Measurements from ENCODE around the gene THOC6. TPM values are rescaled to one million over a fixed set of nuclear protein-coding genes. Genes with fewer than 3 reads are reported as not detected.

THOC6 gene
- total RNA-seq, 1 experiment from 2014 or later: 76.5 TPM

GRCh38 chr16:2976673-2977072, 47.2 kb upstream of the THOC6 start (continued):
- TF ChIP-seq AFF4 (CRISPR knock-in tag; IDR thresholded peaks at IDR 0.05; ENCODE audit: borderline replicate concordance): no peak
- TF ChIP-seq MYBL2 (CRISPR knock-in tag; IDR thresholded peaks at IDR 0.05): no peak
- no peak for TF ChIP-seq ZNF232 (CRISPR knock-in tag; IDR thresholded peaks at IDR 0.05)
- TF ChIP-seq ZNF425 (CRISPR knock-in tag; conservative IDR thresholded peaks at IDR 0.05): no peak
- TF ChIP-seq ZBTB43 (CRISPR knock-in tag; IDR thresholded peaks at IDR 0.05): no peak
- TF ChIP-seq ZNF263 (CRISPR knock-in tag; IDR thresholded peaks at IDR 0.05; ENCODE audit: low read depth): no peak
- no peak for TF ChIP-seq HMGXB4 (CRISPR knock-in tag; IDR thresholded peaks at IDR 0.05)
- TF ChIP-seq RELA (CRISPR knock-in tag; IDR thresholded peaks at IDR 0.05; ENCODE audit: borderline replicate concordance): no peak

GRCh38 chr16:2977440-2977839, 46.4 kb upstream of the THOC6 start:
- no peaks in the 10 kb centered on the region for H3K27me3 Mint-ChIP-seq (ENCODE audit: low read depth)
- ChIA-PET CTCF (interaction anchor here (0.9 to 1.9 kb wide), 3 partner anchors 50 to 82 kb away, joined by 4 to 6 read pairs (median 5); no protein-coding TSS in a partner anchor), POLR2A (no interaction called here)
- peaks cover 4% of the 10 kb centered on the region; the same call in 1 of the 2 replicates for H3K36me3 Mint-ChIP-seq
- DNase-seq (ENCODE audit: low spot score) (no peak), ATAC-seq (no peak)
- no peak overlapping the region for H3K27ac Mint-ChIP-seq
- TF ChIP-seq NR3C1 (CRISPR knock-in tag; conservative IDR thresholded peaks at IDR 0.05; ENCODE audit: low read depth) (no peak), CTCF (IDR thresholded peaks at IDR 0.05) (no peak)
- peaks cover 18% of the 10 kb centered on the region for H3K4me1 Mint-ChIP-seq
- H3K4me3 Mint-ChIP-seq: no peak overlapping the region
- H3K9me3 Mint-ChIP-seq: no peaks in the 10 kb centered on the region

- CTCF ChIA-PET: interaction anchor here (1.5 to 3.9 kb wide), 4 partner anchors 10 to 150 kb away, joined by 3 to 46 read pairs (median 34); partner anchors contain the start of gene KREMEN2
- Mint-ChIP-seq H3K4me3 (peak overlapping the region; percentile 79), H3K27ac (no peak overlapping the region), H3K36me3 (no peaks in the 10 kb centered on the region), H3K4me1 (peaks cover 24% of the 10 kb centered on the region), H3K9me3 (no peaks in the 10 kb centered on the region), H3K27me3 (ENCODE audit: low read depth) (peaks cover 6% of the 10 kb centered on the region; the same call in 1 of the 2 replicates)
- peak; percentile 4 for ATAC-seq
- POLR2A ChIA-PET: interaction anchor here (2.1 to 2.8 kb wide), 3 partner anchors 8 to 28 kb away, joined by 9 to 11 read pairs (median 9); partner anchors contain the start of gene PAQR4
- DNase-seq (ENCODE audit: low spot score): peak; percentile 63
- no peak for TF ChIP-seq SOX15 (CRISPR knock-in tag; IDR thresholded peaks at IDR 0.05)
- TF ChIP-seq SMAD4 (CRISPR knock-in tag; IDR thresholded peaks at IDR 0.05): no peak
- no peak for TF ChIP-seq TP53 (CRISPR knock-in tag; IDR thresholded peaks at IDR 0.05)
- TF ChIP-seq ZNF263 (CRISPR knock-in tag; IDR thresholded peaks at IDR 0.05; ENCODE audit: low read depth): no peak
- TF ChIP-seq ARID4B (CRISPR knock-in tag; IDR thresholded peaks at IDR 0.05; ENCODE audit: borderline replicate concordance): peak; percentile 55; the same call in 1 of the 2 replicates
- TF ChIP-seq E2F5 (CRISPR knock-in tag; IDR thresholded peaks at IDR 0.05): peak; percentile 28; the same call in 1 of the 2 replicates
Measured at GRCh38 chr16:2979669-2980226, 44.1 kb upstream of the THOC6 start.

Data from WTC11 (cell line).